Uterus (tissue), 2 donors: Measurements from ENCODE around the gene SFSWAP.

ENCODE experiments used
- CTCF ChIP-seq, 4 experiments: fragments of 200-600 bp in 2 of 4; fragments of 450-650 bp in 2 of 4; sonication (generic) in 2 of 4; IDR thresholded peaks; one replicate each; pipeline ENCODE4 v1.5.1; 2016 to 2019; ENCODE audit warnings: antibody characterized with exemption in 4 of 4, mild to moderate bottlenecking in 2 of 4, moderate library complexity in 1 of 4
- POLR2A ChIP-seq, 2 donors: fragments of 450-650 bp; IDR thresholded peaks; one replicate each; pipeline ENCODE4 v1.6.1; 2016; ENCODE audit warnings: antibody characterized with exemption in 2 of 2, mild to moderate bottlenecking in 1 of 2, moderate library complexity in 1 of 2

- no peak for TF ChIP-seq CTCF (IDR thresholded peaks at IDR 0.05)
- no peak for TF ChIP-seq POLR2A (IDR thresholded peaks at IDR 0.05)
Measured at GRCh38 chr12:131796411-131796736, 85.5 kb downstream of the SFSWAP start.
